Immature natural killer cell (primary cell): ENCODE measurements around the gene CCND3. TPM values are rescaled to one million over a fixed set of nuclear protein-coding genes. Genes with fewer than 3 reads are reported as not detected.
A peak's percentile ranks its signal among the peaks of the same experiment; 100 is the strongest.
"Not testable (repeated sequence)": the region's sequence is repeated elsewhere in the genome, so short reads cannot be mapped to it uniquely, and the experiment has no call there.

ENCODE experiments used
- DNase-seq, 3 donors: peaks; one replicate each; pipeline ENCODE4 v3.0.0; 2022; ENCODE audit warnings: mixed read lengths in 1 of 3
- H3K27ac Mint-ChIP-seq, 6 donors: one replicate each; pipeline ENCODE4 v1.8.0; 2020; ENCODE audit warnings: mixed read lengths in 6 of 6, mild to moderate bottlenecking in 5 of 6, inconsistent platforms in 4 of 6, moderate library complexity in 3 of 6
- H3K27me3 Mint-ChIP-seq, 3 donors: one replicate each; pipeline ENCODE4 v1.8.0; 2020 to 2021; ENCODE audit warnings: low read depth in 3 of 3, mild to moderate bottlenecking in 3 of 3, mixed read lengths in 3 of 3, moderate library complexity in 3 of 3, inconsistent platforms in 1 of 3
- H3K36me3 Mint-ChIP-seq, 3 donors: one replicate each; pipeline ENCODE4 v1.8.0; 2020; ENCODE audit warnings: mixed read lengths in 3 of 3, inconsistent platforms in 2 of 3, mild to moderate bottlenecking in 2 of 3
- H3K4me1 Mint-ChIP-seq, 2 donors: one replicate each; pipeline ENCODE4 v1.8.0; 2020; ENCODE audit warnings: inconsistent platforms in 2 of 2, mild to moderate bottlenecking in 2 of 2, mixed read lengths in 2 of 2, moderate library complexity in 1 of 2
- H3K4me3 Mint-ChIP-seq, 5 donors: one replicate each; pipeline ENCODE4 v1.8.0; 2020; ENCODE audit warnings: mild to moderate bottlenecking in 5 of 5, mixed read lengths in 5 of 5, inconsistent platforms in 3 of 5, moderate library complexity in 3 of 5
- H3K9me3 Mint-ChIP-seq, 6 donors: one replicate each; pipeline ENCODE4 v1.8.0; 2020; ENCODE audit warnings: mild to moderate bottlenecking in 6 of 6, mixed read lengths in 6 of 6, inconsistent platforms in 4 of 6, moderate library complexity in 3 of 6
- polyA plus RNA-seq, 3 donors: library from polyadenylated mRNA; unstranded; fragments of 300-500 nt; fragmentation: Illumina TruSeq; gene quantifications; one replicate each; pipeline ENCODE4 v1.2.3, GENCODE V29; 2021

Gene CCND3
- polyA plus RNA-seq, 3 donors from 2014 or later = 782 to 1,087 (median 1,041) TPM

GRCh38 chr6:41965429-41966213 is 24.0 kb upstream of the CCND3 start:
- H3K36me3 Mint-ChIP-seq = peaks cover 5 to 12% (median 5%) of the 10 kb centered on the region in 3 donors
- no peak overlapping the region for H3K4me3 Mint-ChIP-seq
- H3K27ac Mint-ChIP-seq = peak overlapping the region in 4 of 6 donors; percentile 30 to 58 (median 45)
- peaks cover 2 to 7% (median 4%) of the 10 kb centered on the region in 3 donors for H3K27me3 Mint-ChIP-seq
- peaks cover 93 to 96% of the 10 kb centered on the region in 2 donors for H3K4me1 Mint-ChIP-seq
- DNase-seq = no peak
- H3K9me3 Mint-ChIP-seq = no peaks in the 10 kb centered on the region

GRCh38 chr6:41964201-41964887 is 22.7 kb upstream of the CCND3 start:
- Mint-ChIP-seq H3K4me1 (peaks cover 94 to 95% of the 10 kb centered on the region in 2 donors), H3K36me3 (peaks cover 5 to 12% (median 5%) of the 10 kb centered on the region in 3 donors)

GRCh38 chr6:41963371-41963770 is 21.8 kb upstream of the CCND3 start:
- H3K36me3 Mint-ChIP-seq = peaks cover 5 to 16% (median 5%) of the 10 kb centered on the region in 3 donors
- peak overlapping the region in 4 of 6 donors; percentile 62 to 78 (median 70) for H3K27ac Mint-ChIP-seq
- peaks cover 94 to 95% of the 10 kb centered on the region in 2 donors for H3K4me1 Mint-ChIP-seq
- peaks cover 2 to 9% (median 4%) of the 10 kb centered on the region in 3 donors for H3K27me3 Mint-ChIP-seq
- H3K9me3 Mint-ChIP-seq = no peaks in the 10 kb centered on the region
- no peak for DNase-seq
- peak overlapping the region in 4 of 5 donors; percentile 13 to 57 (median 50) for H3K4me3 Mint-ChIP-seq

More at GRCh38 chr6:41964201-41964887, 22.7 kb upstream of the CCND3 start:
- peak overlapping the region; percentile 23 to 67 (median 53) for H3K27ac Mint-ChIP-seq
- no peaks in the 10 kb centered on the region for H3K9me3 Mint-ChIP-seq
- H3K27me3 Mint-ChIP-seq = peaks cover 2 to 7% (median 4%) of the 10 kb centered on the region in 3 donors
- H3K4me3 Mint-ChIP-seq = peak overlapping the region in 4 of 5 donors; percentile 4 to 27 (median 14)
- DNase-seq = no peak

GRCh38 chr6:41960028-41960427 is 18.4 kb upstream of the CCND3 start:
- Mint-ChIP-seq H3K9me3 (no peaks in the 10 kb centered on the region), H3K36me3 (peaks cover 5 to 16% (median 5%) of the 10 kb centered on the region in 3 donors), H3K27me3 (peaks cover 0 to 11% (median 7%) of the 10 kb centered on the region in 3 donors), H3K27ac (peak overlapping the region in 5 of 6 donors; percentile 17 to 81 (median 76)), H3K4me1 (peaks cover 80 to 89% of the 10 kb centered on the region in 2 donors), H3K4me3 (peak overlapping the region; percentile 29 to 60 (median 46))
- DNase-seq = no peak

- no peak for DNase-seq
- Mint-ChIP-seq H3K4me3 (peak overlapping the region in 2 of 5 donors; percentile 44 to 57), H3K27me3 (peaks cover 0 to 7% (median 6%) of the 10 kb centered on the region in 3 donors), H3K9me3 (no peaks in the 10 kb centered on the region), H3K27ac (peak overlapping the region in 5 of 6 donors; percentile 7 to 77 (median 38)), H3K4me1 (peaks cover 77 to 84% of the 10 kb centered on the region in 2 donors), H3K36me3 (peaks cover 0 to 12% (median 4%) of the 10 kb centered on the region in 3 donors)
These were observed 16.6 kb upstream of the CCND3 start for GRCh38 chr6:41958022-41958856.

- Mint-ChIP-seq H3K4me1 (peaks cover 79 to 87% of the 10 kb centered on the region in 2 donors), H3K36me3 (peaks cover 0 to 8% (median 0%) of the 10 kb centered on the region in 3 donors), H3K9me3 (no peaks in the 10 kb centered on the region), H3K27ac (peak overlapping the region in 2 of 6 donors; percentile 60 to 79), H3K27me3 (peaks cover 0 to 6% (median 3%) of the 10 kb centered on the region in 3 donors), H3K4me3 (peak overlapping the region in 1 of 5 donors; percentile 38)
- DNase-seq = no peak
These were observed 15.5 kb upstream of the CCND3 start for GRCh38 chr6:41957117-41957516.

- Mint-ChIP-seq H3K36me3 (peaks cover 0 to 8% (median 0%) of the 10 kb centered on the region in 3 donors), H3K27ac (peak overlapping the region in 3 of 6 donors; percentile 29 to 79 (median 55)), H3K9me3 (no peaks in the 10 kb centered on the region), H3K27me3 (peaks cover 0 to 5% (median 4%) of the 10 kb centered on the region in 3 donors), H3K4me1 (peaks cover 74 to 86% of the 10 kb centered on the region in 2 donors), H3K4me3 (no peak overlapping the region)
- DNase-seq = no peak
These were observed 13.8 kb upstream of the CCND3 start for GRCh38 chr6:41955412-41955811.

- peaks cover 0 to 13% (median 0%) of the 10 kb centered on the region in 3 donors for H3K36me3 Mint-ChIP-seq
- DNase-seq = no peak
- no peaks in the 10 kb centered on the region for H3K9me3 Mint-ChIP-seq
- H3K4me3 Mint-ChIP-seq = no peak overlapping the region
- peaks cover 0 to 9% (median 4%) of the 10 kb centered on the region in 3 donors for H3K27me3 Mint-ChIP-seq
- H3K27ac Mint-ChIP-seq = peak overlapping the region in 5 of 6 donors; percentile 29 to 84 (median 55)
- peaks cover 72 to 86% of the 10 kb centered on the region in 2 donors for H3K4me1 Mint-ChIP-seq
These were observed 13.1 kb upstream of the CCND3 start for GRCh38 chr6:41954668-41955067.

- Mint-ChIP-seq H3K36me3 (peaks cover 0 to 6% (median 4%) of the 10 kb centered on the region in 3 donors), H3K4me1 (peaks cover 53 to 62% of the 10 kb centered on the region in 2 donors), H3K4me3 (no peak overlapping the region), H3K9me3 (no peaks in the 10 kb centered on the region), H3K27me3 (peaks cover 1 to 16% (median 7%) of the 10 kb centered on the region in 3 donors), H3K27ac (peak overlapping the region in 5 of 6 donors; percentile 12 to 80 (median 51))
- DNase-seq = no peak
These were observed 6.1 kb upstream of the CCND3 start for GRCh38 chr6:41947581-41948220.

- H3K27ac Mint-ChIP-seq = peak overlapping the region in 3 of 6 donors; percentile 12 to 40 (median 26)
- peaks cover 6 to 34% (median 34%) of the 10 kb centered on the region in 3 donors for H3K27me3 Mint-ChIP-seq
- no peak for DNase-seq
- peaks cover 60 to 65% of the 10 kb centered on the region in 2 donors for H3K4me1 Mint-ChIP-seq
- H3K9me3 Mint-ChIP-seq = no peaks in the 10 kb centered on the region
- peaks cover 0 to 13% (median 8%) of the 10 kb centered on the region in 3 donors for H3K36me3 Mint-ChIP-seq
- H3K4me3 Mint-ChIP-seq = peak overlapping the region in 1 of 5 donors; percentile 7
These were observed 1.8 kb upstream of the CCND3 start for GRCh38 chr6:41943456-41943855.

- Mint-ChIP-seq H3K4me1 (peaks cover 61 to 66% of the 10 kb centered on the region in 2 donors), H3K27ac (peak overlapping the region in 1 of 6 donors; percentile 93), H3K27me3 (peaks cover 6 to 34% (median 34%) of the 10 kb centered on the region in 3 donors), H3K36me3 (peaks cover 0 to 13% (median 8%) of the 10 kb centered on the region in 3 donors)
- H3K4me3 Mint-ChIP-seq, DNase-seq, H3K9me3 Mint-ChIP-seq: not testable (repeated sequence)
These were observed 1.3 kb upstream of the CCND3 start for GRCh38 chr6:41942882-41943281.

- peaks cover 61 to 66% of the 10 kb centered on the region in 2 donors for H3K4me1 Mint-ChIP-seq
- H3K27ac Mint-ChIP-seq = peak overlapping the region; percentile 92 to 97 (median 94)
- no peaks in the 10 kb centered on the region for H3K9me3 Mint-ChIP-seq
- peaks cover 0 to 9% (median 8%) of the 10 kb centered on the region in 3 donors for H3K36me3 Mint-ChIP-seq
- peak overlapping the region; percentile 82 to 98 (median 97) for H3K4me3 Mint-ChIP-seq
- no peak for DNase-seq
- H3K27me3 Mint-ChIP-seq = peaks cover 9 to 34% (median 29%) of the 10 kb centered on the region in 3 donors
These were observed 651 bp upstream of the CCND3 start for GRCh38 chr6:41942067-41942851.
